Neural crest cell (in vitro differentiated cells): ENCODE data around the gene OR6B1. TPM values are rescaled to one million over a fixed set of nuclear protein-coding genes. Genes with fewer than 3 reads are reported as not detected.
"Not testable (repeated sequence)": the region's sequence is repeated elsewhere in the genome, so short reads cannot be mapped to it uniquely, and the experiment has no call there.

Source experiments
- DNase-seq: peaks from one replicate; pipeline ENCODE4 v3.0.0; 2021; ENCODE audit warnings: low read depth, mixed read lengths, low spot score
- H3K27ac Mint-ChIP-seq: one replicate; pipeline ENCODE4 v1.8.0; 2021; ENCODE audit warnings: mild to moderate bottlenecking, mixed read lengths; ENCODE audit not compliant: unreplicated experiment
- H3K27me3 Mint-ChIP-seq: 2 replicates; pipeline ENCODE4 v1.8.0; 2021; ENCODE audit warnings: low read depth, mild to moderate bottlenecking, mixed read lengths
- H3K36me3 Mint-ChIP-seq: 2 replicates; pipeline ENCODE4 v1.8.0; 2021; ENCODE audit warnings: low read depth, mild to moderate bottlenecking, mixed read lengths
- H3K4me1 Mint-ChIP-seq: 2 replicates; pipeline ENCODE4 v1.8.0; 2021; ENCODE audit warnings: mixed read lengths
- H3K4me3 Mint-ChIP-seq: one replicate; pipeline ENCODE4 v1.8.0; 2021; ENCODE audit warnings: mild to moderate bottlenecking, mixed read lengths
- H3K9me3 Mint-ChIP-seq: 2 replicates; pipeline ENCODE4 v1.8.0; 2021; ENCODE audit warnings: mixed read lengths
- CTCF ChIP-seq: fragments of 200-600 bp; sonication (generic); conservative IDR thresholded peaks from 2 replicates; pipeline ENCODE4 v1.5.0; 2021; ENCODE audit warnings: antibody characterized with exemption, mild to moderate bottlenecking
- total RNA-seq: library from RNA; stranded (reverse); gene quantifications from 2 replicates; pipeline ENCODE4 v1.2.1, GENCODE V29; 2021

OR6B1 gene
- total RNA-seq, 1 donor from 2014 or later = not detected

GRCh38 chr7:144001543-144001942 is 1.4 kb downstream of the OR6B1 start:
- H3K4me3 Mint-ChIP-seq = no peak overlapping the region
- DNase-seq = no peak
- no peaks in the 10 kb centered on the region for H3K4me1 Mint-ChIP-seq
- H3K27me3 Mint-ChIP-seq = no peaks in the 10 kb centered on the region
- TF ChIP-seq CTCF = no peak
- no peaks in the 10 kb centered on the region for H3K36me3 Mint-ChIP-seq
- H3K27ac Mint-ChIP-seq = no peak overlapping the region
- H3K9me3 Mint-ChIP-seq = peaks cover 5% of the 10 kb centered on the region

GRCh38 chr7:144004703-144005102 is 4.6 kb downstream of the OR6B1 start:
- Mint-ChIP-seq H3K4me3 (no peak overlapping the region), H3K9me3 (peaks cover 12% of the 10 kb centered on the region), H3K27ac (no peak overlapping the region), H3K4me1 (no peaks in the 10 kb centered on the region), H3K27me3 (no peaks in the 10 kb centered on the region), H3K36me3 (no peaks in the 10 kb centered on the region)
- TF ChIP-seq CTCF = no peak
- no peak for DNase-seq

- Mint-ChIP-seq H3K9me3 (peaks cover 16% of the 10 kb centered on the region), H3K4me3 (no peak overlapping the region), H3K36me3 (no peaks in the 10 kb centered on the region), H3K27me3 (no peaks in the 10 kb centered on the region), H3K4me1 (no peaks in the 10 kb centered on the region), H3K27ac (no peak overlapping the region)
- no peak for DNase-seq
- TF ChIP-seq CTCF = no peak
Measured at GRCh38 chr7:144006029-144006691, 6.0 kb downstream of the OR6B1 start.

- H3K27me3 Mint-ChIP-seq = no peaks in the 10 kb centered on the region
- H3K36me3 Mint-ChIP-seq = no peaks in the 10 kb centered on the region
- H3K4me1 Mint-ChIP-seq = no peaks in the 10 kb centered on the region
- no peak overlapping the region for H3K4me3 Mint-ChIP-seq
- TF ChIP-seq CTCF = no peak
- H3K9me3 Mint-ChIP-seq = peaks cover 16% of the 10 kb centered on the region
- H3K27ac Mint-ChIP-seq = no peak overlapping the region
- DNase-seq = no peak
Measured at GRCh38 chr7:144006692-144007042, 6.5 kb downstream of the OR6B1 start.

- TF ChIP-seq CTCF = no peak
- DNase-seq = no peak
- Mint-ChIP-seq H3K4me3 (no peak overlapping the region), H3K27me3 (no peaks in the 10 kb centered on the region), H3K36me3 (no peaks in the 10 kb centered on the region), H3K9me3 (peaks cover 14% of the 10 kb centered on the region), H3K4me1 (no peaks in the 10 kb centered on the region), H3K27ac (no peak overlapping the region)
Measured at GRCh38 chr7:144009361-144009760, 9.2 kb downstream of the OR6B1 start.

GRCh38 chr7:144010061-144010460 is 9.9 kb downstream of the OR6B1 start:
- not testable (repeated sequence) for H3K36me3 Mint-ChIP-seq, H3K4me1 Mint-ChIP-seq, H3K4me3 Mint-ChIP-seq, H3K27me3 Mint-ChIP-seq, DNase-seq, H3K27ac Mint-ChIP-seq
- peaks cover 11% of the 10 kb centered on the region for H3K9me3 Mint-ChIP-seq

- DNase-seq, H3K36me3 Mint-ChIP-seq, H3K27me3 Mint-ChIP-seq, H3K4me3 Mint-ChIP-seq, H3K27ac Mint-ChIP-seq, H3K4me1 Mint-ChIP-seq: not testable (repeated sequence)
- peaks cover 11% of the 10 kb centered on the region for H3K9me3 Mint-ChIP-seq
Measured at GRCh38 chr7:144010821-144011220, 10.7 kb downstream of the OR6B1 start.
